DND-41 (cell line): ENCODE measurements around the gene MCTP2.
A peak's percentile ranks its signal among the peaks of the same experiment; 100 is the strongest.

ENCODE experiments used
- ATAC-seq: fragments of 200-7000 bp; cut with Tn5 transposase; 3 replicates; pipeline ENCODE4 v1.9.1; 2021; ENCODE audit warnings: low read depth; ENCODE audit not compliant: insufficient read depth
- DNase-seq: peaks from one replicate; pipeline ENCODE4 v3.0.0-alpha.2; 2020
- H2AFZ ChIP-seq: 2 replicates; pipeline ENCODE4 v1.6.0; 2012; ENCODE audit warnings: low read depth, low read length
- H3K27ac ChIP-seq: 2 replicates; pipeline ENCODE4 v1.5.1; 2012; ENCODE audit warnings: low read length, inconsistent platforms
- H3K27me3 ChIP-seq: fragments of 200-600 bp; sonication (generic); 2 replicates; pipeline ENCODE4 v1.6.0; 2012; ENCODE audit warnings: low read length, mild to moderate bottlenecking, inconsistent platforms; ENCODE audit not compliant: insufficient read depth, poor library complexity
- H3K36me3 ChIP-seq: 2 replicates; pipeline ENCODE4 v1.5.1; 2012; ENCODE audit warnings: low read length, inconsistent platforms; ENCODE audit not compliant: insufficient read depth
- H3K4me1 ChIP-seq: 2 replicates; pipeline ENCODE4 v1.5.1; 2012; ENCODE audit warnings: mild to moderate bottlenecking, low read length; ENCODE audit not compliant: insufficient read depth
- H3K4me2 ChIP-seq: 2 replicates; pipeline ENCODE4 v1.6.0; 2012; ENCODE audit warnings: mild to moderate bottlenecking, moderate library complexity, low read length, inconsistent platforms; ENCODE audit not compliant: insufficient read depth
- H3K4me3 ChIP-seq, 2 experiments: fragments of 200-600 bp in 1 of 2; shearing (Covaris generic) in 1 of 2; 2 replicates each; pipeline ENCODE4 v1.5.1; 2012 to 2016; ENCODE audit warnings: inconsistent platforms in 2 of 2, low read length in 2 of 2, mild to moderate bottlenecking in 2 of 2, low read depth in 1 of 2, moderate library complexity in 1 of 2
- H3K79me2 ChIP-seq: 2 replicates; pipeline ENCODE4 v1.6.0; 2012; ENCODE audit warnings: low read length, inconsistent platforms; ENCODE audit not compliant: insufficient read depth
- H3K9ac ChIP-seq: 2 replicates; pipeline ENCODE4 v1.6.0; 2012; ENCODE audit warnings: low read depth, mild to moderate bottlenecking, inconsistent platforms, low read length, moderate library complexity
- H3K9me3 ChIP-seq: 2 replicates; pipeline ENCODE4 v1.5.1; 2012; ENCODE audit warnings: low read length, moderate library complexity, mild to moderate bottlenecking, inconsistent platforms; ENCODE audit not compliant: insufficient read depth, severe bottlenecking
- H4K20me1 ChIP-seq: 2 replicates; pipeline ENCODE4 v1.6.0; 2012; ENCODE audit warnings: low read length; ENCODE audit not compliant: insufficient read depth
- EZH2 ChIP-seq: IDR thresholded peaks from 3 replicates; pipeline ENCODE4 v1.6.1; 2012; ENCODE audit warnings: borderline replicate concordance, low read depth, mild to moderate bottlenecking, moderate library complexity, low read length, inconsistent platforms; ENCODE audit not compliant: severe bottlenecking
- TF ChIP-seq, protein P1 (sequence below): IDR thresholded peaks from 2 replicates; pipeline ENCODE4 v1.5.1; 2012; ENCODE audit warnings: borderline replicate concordance, low read length, moderate library complexity, mild to moderate bottlenecking; ENCODE audit not compliant: poor library complexity, severe bottlenecking; ENCODE audit errors: extremely low read depth

The MCTP2 gene

DNA sequence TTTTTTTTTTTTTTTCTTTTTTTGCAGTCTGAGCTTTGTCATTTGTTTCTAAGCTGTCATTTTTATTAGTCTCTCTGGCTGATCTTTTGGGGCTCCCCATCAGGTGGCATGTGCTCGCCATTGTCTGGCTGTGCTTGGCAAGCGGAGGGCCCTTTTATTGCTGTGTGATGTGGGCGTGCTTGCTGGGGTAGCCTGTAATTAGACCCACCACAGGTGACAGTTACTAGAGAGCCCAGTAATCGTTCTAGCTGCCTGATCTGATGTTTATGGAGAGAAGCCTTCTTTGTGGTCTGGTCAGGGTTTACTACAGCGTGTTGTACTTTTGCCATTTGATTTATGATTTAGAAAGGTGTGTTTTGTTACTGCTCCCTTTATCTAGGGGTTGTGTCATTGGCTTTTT lies 179.9 kb downstream of the MCTP2 start:
- H2AFZ ChIP-seq = no peak overlapping the region
- H3K27me3 ChIP-seq = no peaks in the 10 kb centered on the region
- H3K4me2 ChIP-seq = no peak overlapping the region
- no peaks in the 10 kb centered on the region for H3K9me3 ChIP-seq
- no peak for TF ChIP-seq EZH2
- TF ChIP-seq, protein P1, sequence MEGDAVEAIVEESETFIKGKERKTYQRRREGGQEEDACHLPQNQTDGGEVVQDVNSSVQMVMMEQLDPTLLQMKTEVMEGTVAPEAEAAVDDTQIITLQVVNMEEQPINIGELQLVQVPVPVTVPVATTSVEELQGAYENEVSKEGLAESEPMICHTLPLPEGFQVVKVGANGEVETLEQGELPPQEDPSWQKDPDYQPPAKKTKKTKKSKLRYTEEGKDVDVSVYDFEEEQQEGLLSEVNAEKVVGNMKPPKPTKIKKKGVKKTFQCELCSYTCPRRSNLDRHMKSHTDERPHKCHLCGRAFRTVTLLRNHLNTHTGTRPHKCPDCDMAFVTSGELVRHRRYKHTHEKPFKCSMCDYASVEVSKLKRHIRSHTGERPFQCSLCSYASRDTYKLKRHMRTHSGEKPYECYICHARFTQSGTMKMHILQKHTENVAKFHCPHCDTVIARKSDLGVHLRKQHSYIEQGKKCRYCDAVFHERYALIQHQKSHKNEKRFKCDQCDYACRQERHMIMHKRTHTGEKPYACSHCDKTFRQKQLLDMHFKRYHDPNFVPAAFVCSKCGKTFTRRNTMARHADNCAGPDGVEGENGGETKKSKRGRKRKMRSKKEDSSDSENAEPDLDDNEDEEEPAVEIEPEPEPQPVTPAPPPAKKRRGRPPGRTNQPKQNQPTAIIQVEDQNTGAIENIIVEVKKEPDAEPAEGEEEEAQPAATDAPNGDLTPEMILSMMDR = no peak
- no peaks in the 10 kb centered on the region for H3K36me3 ChIP-seq
- DNase-seq (no peak), ATAC-seq (no peak)
- H3K4me3 ChIP-seq = no peak overlapping the region
- no peaks in the 10 kb centered on the region for H3K4me1 ChIP-seq
- no peaks in the 10 kb centered on the region for H3K79me2 ChIP-seq
- no peaks in the 10 kb centered on the region for H4K20me1 ChIP-seq
- H3K27ac ChIP-seq = no peak overlapping the region
- no peak overlapping the region for H3K9ac ChIP-seq

DNA sequence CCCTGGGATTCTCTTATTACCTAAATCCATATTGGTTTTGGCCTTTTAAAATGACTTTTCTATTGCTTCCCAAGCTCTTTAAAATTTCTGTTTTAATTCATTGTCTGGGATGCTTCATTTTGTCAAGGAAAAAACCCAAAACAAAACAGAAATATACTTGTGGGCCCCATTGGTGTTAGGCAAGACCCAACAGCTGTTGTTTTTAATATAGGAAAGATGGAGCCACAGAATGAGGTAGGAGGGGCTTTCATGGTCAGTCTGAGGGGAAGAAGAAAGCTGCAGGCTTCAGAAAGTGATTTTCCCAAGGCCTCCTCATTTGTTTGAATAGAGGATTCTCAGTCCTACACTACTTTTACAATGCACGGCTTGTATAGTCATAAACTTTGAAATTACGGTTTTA lies 180.5 kb downstream of the MCTP2 start:
- Histone ChIP-seq H3K27ac (no peak overlapping the region), H3K4me3 (no peak overlapping the region), H3K79me2 (no peaks in the 10 kb centered on the region), H3K9me3 (no peaks in the 10 kb centered on the region), H4K20me1 (no peaks in the 10 kb centered on the region), H3K4me2 (no peak overlapping the region), H3K27me3 (no peaks in the 10 kb centered on the region), H3K4me1 (no peaks in the 10 kb centered on the region), H3K9ac (no peak overlapping the region), H2AFZ (no peak overlapping the region), H3K36me3 (no peaks in the 10 kb centered on the region)
- ATAC-seq = no peak
- TF ChIP-seq, protein P1 = no peak
- TF ChIP-seq EZH2 = no peak
- no peak for DNase-seq

DNA sequence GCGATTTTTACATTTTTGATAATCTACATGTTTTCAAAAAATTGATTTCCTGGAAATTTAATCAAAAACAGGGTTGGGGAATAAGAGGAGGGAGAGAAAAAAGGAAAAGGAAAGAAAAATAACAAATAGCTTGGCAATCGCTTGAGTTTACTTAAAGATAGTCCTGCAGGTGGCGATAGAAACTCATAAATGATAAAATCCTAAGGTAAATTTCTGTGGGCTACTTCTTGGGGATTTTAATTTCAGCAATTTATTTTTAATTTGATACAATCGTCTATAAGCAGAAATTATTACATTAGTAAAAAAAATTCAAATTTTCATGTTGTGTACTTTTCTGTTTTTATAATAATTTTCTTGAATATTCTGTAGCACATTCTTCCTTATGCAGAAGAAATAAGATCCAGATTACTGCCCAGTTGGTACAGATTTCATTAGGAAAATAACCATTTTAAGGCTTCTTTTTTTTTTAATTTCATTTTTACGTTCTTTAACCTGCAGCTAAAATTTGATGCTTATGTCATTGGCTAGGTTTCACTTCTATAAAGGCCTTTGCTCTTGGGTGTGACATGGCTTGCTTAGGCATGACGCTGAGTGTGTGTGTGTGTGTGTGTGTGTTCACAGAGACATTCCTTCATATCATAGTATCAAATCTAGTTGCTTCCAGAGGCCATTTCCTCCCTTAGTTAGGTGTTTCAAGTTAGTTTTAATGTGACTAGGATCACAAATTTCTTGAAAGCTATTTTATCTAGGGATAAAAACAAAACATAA lies 181.8 kb downstream of the MCTP2 start:
- Histone ChIP-seq H3K36me3 (no peaks in the 10 kb centered on the region), H3K4me3 (no peak overlapping the region), H2AFZ (no peak overlapping the region), H3K79me2 (no peaks in the 10 kb centered on the region), H3K27me3 (no peaks in the 10 kb centered on the region), H3K4me2 (no peak overlapping the region), H4K20me1 (no peaks in the 10 kb centered on the region), H3K27ac (no peak overlapping the region), H3K9ac (no peak overlapping the region), H3K4me1 (no peaks in the 10 kb centered on the region), H3K9me3 (no peaks in the 10 kb centered on the region)
- TF ChIP-seq EZH2 = no peak
- TF ChIP-seq, protein P1 = peak; percentile 55
- ATAC-seq (no peak), DNase-seq (no peak)

DNA sequence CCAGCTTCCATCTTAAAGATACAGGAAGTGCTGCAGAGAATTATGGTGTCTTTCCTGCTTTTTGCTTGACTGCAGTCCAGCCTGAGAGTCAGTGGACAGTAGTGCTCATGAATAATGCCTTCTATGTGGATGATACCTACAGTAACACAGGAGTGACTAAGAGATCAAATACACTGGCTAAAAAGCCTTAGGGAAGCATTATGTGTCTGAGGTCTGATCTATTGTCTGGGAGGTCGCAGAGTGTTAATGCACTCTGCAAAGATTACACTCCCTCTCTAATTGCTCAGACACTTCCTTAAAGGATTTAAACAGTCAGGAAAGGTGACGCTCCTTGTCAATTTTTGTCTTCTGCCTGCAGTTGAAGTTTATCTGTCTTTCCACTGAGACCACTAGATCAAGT lies 183.6 kb downstream of the MCTP2 start:
- no peak for DNase-seq
- TF ChIP-seq, protein P1 = no peak
- no peak for TF ChIP-seq EZH2
- no peak overlapping the region for H3K4me2 ChIP-seq
- no peaks in the 10 kb centered on the region for H3K79me2 ChIP-seq
- ATAC-seq = no peak
- H3K27me3 ChIP-seq = no peaks in the 10 kb centered on the region
- no peak overlapping the region for H3K27ac ChIP-seq
- no peaks in the 10 kb centered on the region for H4K20me1 ChIP-seq
- no peak overlapping the region for H2AFZ ChIP-seq
- H3K9me3 ChIP-seq = no peaks in the 10 kb centered on the region
- H3K9ac ChIP-seq = no peak overlapping the region
- H3K4me1 ChIP-seq = no peaks in the 10 kb centered on the region
- no peaks in the 10 kb centered on the region for H3K36me3 ChIP-seq
- no peak overlapping the region for H3K4me3 ChIP-seq
